Mesendoderm (in vitro differentiated cells): ENCODE data around the gene COA5.
A peak's percentile ranks its signal among the peaks of the same experiment; 100 is the strongest.

Experiments
- DNase-seq: peaks from one replicate; pipeline ENCODE4 v3.0.0; 2013
- H2AK5ac ChIP-seq: 2 replicates; pipeline ENCODE4 v1.6.1; 2013; ENCODE audit warnings: low read length, inconsistent platforms
- H2BK120ac ChIP-seq: 2 replicates; pipeline ENCODE4 v1.6.1; 2013; ENCODE audit warnings: low read depth, mild to moderate bottlenecking, low read length, moderate library complexity, mixed read lengths
- H2BK15ac ChIP-seq: replicated peaks from 2 replicates; pipeline ENCODE4 v1.6.1; 2013; ENCODE audit warnings: low read depth, mild to moderate bottlenecking, moderate library complexity
- H2BK5ac ChIP-seq: 2 replicates; pipeline ENCODE4 v1.6.1; 2013; ENCODE audit warnings: low read length, inconsistent platforms
- H3K18ac ChIP-seq: 2 replicates; pipeline ENCODE4 v1.6.1; 2013; ENCODE audit warnings: mild to moderate bottlenecking, low read length, mixed read lengths
- H3K23ac ChIP-seq: one replicate; pipeline ENCODE4 v1.6.1; 2013; ENCODE audit warnings: low read length
- H3K27ac ChIP-seq: 2 replicates; pipeline ENCODE4 v1.5.1; 2013; ENCODE audit warnings: low read depth, mild to moderate bottlenecking, inconsistent platforms, low read length, moderate library complexity
- H3K27me3 ChIP-seq: 2 replicates; pipeline ENCODE4 v1.6.1; 2013; ENCODE audit warnings: low read length, control low read depth, mild to moderate bottlenecking, inconsistent platforms; ENCODE audit not compliant: insufficient read depth, poor library complexity
- H3K36me3 ChIP-seq: 2 replicates; pipeline ENCODE4 v1.6.1; 2013; ENCODE audit warnings: low read length, inconsistent platforms; ENCODE audit not compliant: control insufficient read depth, insufficient read depth
- H3K4ac ChIP-seq: one replicate; pipeline ENCODE4 v1.6.1; 2013; ENCODE audit warnings: low read depth, mild to moderate bottlenecking, low read length, moderate library complexity
- H3K4me1 ChIP-seq: 2 replicates; pipeline ENCODE4 v1.6.1; 2013; ENCODE audit warnings: low read depth, low read length, inconsistent platforms; ENCODE audit not compliant: control insufficient read depth
- H3K4me2 ChIP-seq: 2 replicates; pipeline ENCODE4 v1.6.1; 2013; ENCODE audit warnings: low read length
- H3K4me3 ChIP-seq: 2 replicates; pipeline ENCODE4 v1.5.1; 2013; ENCODE audit warnings: mild to moderate bottlenecking, low read length
- H3K56ac ChIP-seq: one replicate; pipeline ENCODE4 v1.6.1; 2013; ENCODE audit warnings: low read length
- H3K79me1 ChIP-seq: 2 replicates; pipeline ENCODE4 v1.6.1; 2013; ENCODE audit warnings: low read length, inconsistent platforms
- H3K79me2 ChIP-seq: 2 replicates; pipeline ENCODE4 v1.6.1; 2013; ENCODE audit warnings: mild to moderate bottlenecking, low read length; ENCODE audit not compliant: control insufficient read depth, insufficient read depth
- H3K9ac ChIP-seq: 2 replicates; pipeline ENCODE4 v1.6.1; 2013; ENCODE audit warnings: low read length, inconsistent platforms
- H4K5ac ChIP-seq: one replicate; pipeline ENCODE4 v1.6.1; 2013; ENCODE audit warnings: low read length
- H4K8ac ChIP-seq: one replicate; pipeline ENCODE4 v1.6.1; 2013; ENCODE audit warnings: low read depth, mild to moderate bottlenecking, control low read depth, low read length, moderate library complexity
- WGBS: extraction: QIAGEN DNeasy Blood & Tissue Kit; methylation state at CpG from one replicate; pipeline ENCODE4 v1.1.7; 2013; ENCODE audit warnings: low lambda C conversion rate, missing lambda C conversion rate; ENCODE audit not compliant: insufficient coverage; ENCODE audit errors: extremely low coverage; 5-methylcytosine and 5-hydroxymethylcytosine counted together

The COA5 gene

GRCh38 chr2:98583276-98583675 lies 25.0 kb downstream of the COA5 start:
- Histone ChIP-seq H3K18ac (no peak overlapping the region), H2BK5ac (no peak overlapping the region), H2AK5ac (no peak overlapping the region), H3K27me3 (no peaks in the 10 kb centered on the region), H3K79me1 (no peaks in the 10 kb centered on the region), H3K4ac (no peak overlapping the region), H3K79me2 (no peaks in the 10 kb centered on the region), H4K5ac (no peak overlapping the region), H3K4me2 (no peak overlapping the region), H2BK120ac (no peak overlapping the region), H3K27ac (no peak overlapping the region), H3K36me3 (peaks cover 5% of the 10 kb centered on the region), H3K4me1 (no peaks in the 10 kb centered on the region), H2BK15ac (no peak overlapping the region), H3K23ac (no peak overlapping the region), H3K9ac (no peak overlapping the region), H3K4me3 (no peak overlapping the region), H4K8ac (no peak overlapping the region), H3K56ac (no peak overlapping the region)
- WGBS = no CpG with 5 or more reads among the region's 7 CpGs
- DNase-seq = no peak

GRCh38 chr2:98582523-98582922 lies 25.8 kb downstream of the COA5 start:
- DNase-seq = no peak
- Histone ChIP-seq H3K27me3 (no peaks in the 10 kb centered on the region), H3K9ac (no peak overlapping the region), H3K4me3 (no peak overlapping the region), H3K27ac (no peak overlapping the region), H3K56ac (no peak overlapping the region), H2BK120ac (no peak overlapping the region), H3K36me3 (peaks cover 5% of the 10 kb centered on the region), H3K4me2 (no peak overlapping the region), H3K4ac (no peak overlapping the region), H3K79me2 (no peaks in the 10 kb centered on the region), H3K18ac (no peak overlapping the region), H2BK5ac (no peak overlapping the region), H4K5ac (no peak overlapping the region), H2AK5ac (no peak overlapping the region), H3K4me1 (no peaks in the 10 kb centered on the region), H2BK15ac (no peak overlapping the region), H3K23ac (no peak overlapping the region), H4K8ac (no peak overlapping the region), H3K79me1 (no peaks in the 10 kb centered on the region)
- WGBS = no CpG with 5 or more reads among the region's 9 CpGs

DNA sequence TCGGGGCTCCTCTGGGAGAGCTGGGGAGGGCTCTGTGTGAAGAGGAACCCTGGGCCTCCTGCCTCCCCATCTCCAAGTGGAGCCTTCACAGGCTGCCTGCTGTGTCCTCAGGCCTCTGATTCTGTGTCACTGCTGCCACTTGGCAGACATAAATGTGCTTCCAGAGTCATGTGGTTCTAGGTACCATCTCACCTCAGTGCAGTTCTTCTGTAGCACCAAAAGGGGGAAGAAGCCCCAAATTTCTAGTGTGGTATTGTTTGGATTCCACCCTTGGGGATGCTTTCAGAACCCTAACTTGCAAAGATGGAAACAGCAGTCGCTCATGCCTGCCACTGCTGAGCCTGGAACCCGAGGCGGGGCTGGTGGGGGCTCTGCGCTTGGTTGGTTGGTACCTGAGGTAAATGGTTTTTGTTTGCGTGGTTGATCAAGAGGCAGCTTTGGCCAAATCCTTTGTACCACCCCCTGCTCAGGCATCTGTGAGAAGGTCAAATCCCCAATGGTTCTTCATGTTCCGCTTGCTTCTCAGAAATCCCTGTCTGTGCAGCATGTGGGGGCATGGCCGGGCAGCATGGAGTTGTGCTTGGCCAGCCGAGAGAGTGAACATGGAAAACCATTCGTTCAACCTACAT lies 27.5 kb downstream of the COA5 start:
- H3K18ac ChIP-seq = no peak overlapping the region
- H3K4me1 ChIP-seq = no peaks in the 10 kb centered on the region
- H4K8ac ChIP-seq = no peak overlapping the region
- H3K27ac ChIP-seq = no peak overlapping the region
- H4K5ac ChIP-seq = no peak overlapping the region
- no peak overlapping the region for H3K4me3 ChIP-seq
- H3K56ac ChIP-seq = no peak overlapping the region
- H3K4me2 ChIP-seq = no peak overlapping the region
- no peak overlapping the region for H2AK5ac ChIP-seq
- no peak overlapping the region for H3K4ac ChIP-seq
- no peak overlapping the region for H2BK5ac ChIP-seq
- no peaks in the 10 kb centered on the region for H3K27me3 ChIP-seq
- H3K23ac ChIP-seq = no peak overlapping the region
- H3K36me3 ChIP-seq = peaks cover 5% of the 10 kb centered on the region
- no peaks in the 10 kb centered on the region for H3K79me2 ChIP-seq
- WGBS = no CpG with 5 or more reads among the region's 10 CpGs
- no peak overlapping the region for H2BK15ac ChIP-seq
- H3K9ac ChIP-seq = no peak overlapping the region
- H2BK120ac ChIP-seq = no peak overlapping the region
- DNase-seq = peak; percentile 22
- no peaks in the 10 kb centered on the region for H3K79me1 ChIP-seq

- Histone ChIP-seq H3K4me1 (no peaks in the 10 kb centered on the region), H4K8ac (no peak overlapping the region), H3K27ac (no peak overlapping the region), H2BK5ac (no peak overlapping the region), H3K4me3 (no peak overlapping the region), H3K23ac (no peak overlapping the region), H3K56ac (no peak overlapping the region), H3K27me3 (no peaks in the 10 kb centered on the region), H3K9ac (no peak overlapping the region), H3K18ac (no peak overlapping the region), H2AK5ac (no peak overlapping the region), H3K79me2 (no peaks in the 10 kb centered on the region), H3K36me3 (peaks cover 5% of the 10 kb centered on the region), H2BK120ac (no peak overlapping the region), H3K4me2 (no peak overlapping the region), H4K5ac (no peak overlapping the region), H3K79me1 (no peaks in the 10 kb centered on the region), H3K4ac (no peak overlapping the region), H2BK15ac (no peak overlapping the region)
- no CpG with 5 or more reads among the region's 7 CpGs for WGBS
- no peak for DNase-seq
These were observed 28.4 kb downstream of the COA5 start for GRCh38 chr2:98579926-98580325.

DNA sequence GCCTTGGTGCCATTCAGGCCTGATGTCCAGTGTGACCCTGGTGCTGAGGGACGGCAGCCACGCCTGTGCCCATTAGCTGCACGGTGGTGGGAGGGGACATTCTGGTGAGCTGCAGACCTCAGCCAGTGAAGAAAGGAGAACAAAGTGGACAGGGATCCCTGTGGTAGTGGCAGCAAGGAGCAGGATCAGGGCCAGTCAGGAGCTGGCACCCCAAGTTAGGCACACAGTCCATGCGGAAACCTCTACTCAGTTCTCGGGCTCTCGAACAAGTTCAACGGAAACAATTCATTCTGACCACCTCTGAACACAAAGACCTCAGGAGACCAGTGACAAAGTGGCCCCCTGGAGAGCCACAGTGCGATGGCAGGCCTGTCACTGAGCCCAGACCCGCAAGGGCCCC lies 30.1 kb downstream of the COA5 start:
- Histone ChIP-seq H3K9ac (no peak overlapping the region), H4K8ac (no peak overlapping the region)

DNA sequence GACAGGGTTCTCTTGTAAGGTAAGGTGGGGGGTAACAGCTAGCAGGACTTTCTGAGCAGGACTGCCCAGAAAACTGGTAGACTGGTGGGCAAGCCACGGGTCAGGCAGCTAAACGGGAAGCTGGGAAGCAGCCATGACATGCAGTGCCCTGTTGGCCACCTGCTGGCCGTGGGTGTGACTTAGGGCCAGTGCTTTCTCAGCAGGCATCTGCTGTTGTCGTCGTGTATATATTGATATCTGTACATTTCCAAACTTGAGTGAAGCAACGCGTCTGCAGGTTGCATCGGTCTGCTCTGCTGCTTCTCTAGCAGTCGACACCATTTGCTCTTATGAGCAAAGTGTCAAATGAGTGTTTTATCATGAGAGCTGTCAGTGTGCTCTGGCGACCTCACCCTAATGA lies 31.0 kb downstream of the COA5 start:
- no peak overlapping the region for H3K56ac ChIP-seq
- no peaks in the 10 kb centered on the region for H3K4me1 ChIP-seq
- no peak overlapping the region for H2BK5ac ChIP-seq
- H2AK5ac ChIP-seq = no peak overlapping the region
- H4K5ac ChIP-seq = no peak overlapping the region
- H3K36me3 ChIP-seq = peaks cover 4% of the 10 kb centered on the region
- H3K4ac ChIP-seq = no peak overlapping the region
- no peak overlapping the region for H3K23ac ChIP-seq
- H3K4me2 ChIP-seq = no peak overlapping the region
- H4K8ac ChIP-seq = no peak overlapping the region
- no peak overlapping the region for H3K4me3 ChIP-seq
- H3K9ac ChIP-seq = no peak overlapping the region
- H3K27ac ChIP-seq = no peak overlapping the region
- no peak overlapping the region for H3K18ac ChIP-seq
- no peak overlapping the region for H2BK15ac ChIP-seq
- no CpG with 5 or more reads among the region's 10 CpGs for WGBS
- no peak for DNase-seq
- no peaks in the 10 kb centered on the region for H3K27me3 ChIP-seq
- H3K79me2 ChIP-seq = no peaks in the 10 kb centered on the region
- H2BK120ac ChIP-seq = no peak overlapping the region
- no peaks in the 10 kb centered on the region for H3K79me1 ChIP-seq

More for the DNA sequence above, 30.1 kb downstream of the COA5 start:
- Histone ChIP-seq H3K4me2 (no peak overlapping the region), H3K27ac (no peak overlapping the region), H3K4me1 (no peaks in the 10 kb centered on the region), H3K18ac (no peak overlapping the region), H3K4ac (no peak overlapping the region), H3K79me1 (no peaks in the 10 kb centered on the region), H3K27me3 (no peaks in the 10 kb centered on the region), H3K23ac (no peak overlapping the region), H3K36me3 (peaks cover 4% of the 10 kb centered on the region), H2BK15ac (no peak overlapping the region), H2BK5ac (no peak overlapping the region), H2AK5ac (no peak overlapping the region), H3K4me3 (no peak overlapping the region), H3K79me2 (no peaks in the 10 kb centered on the region), H2BK120ac (no peak overlapping the region), H4K5ac (no peak overlapping the region), H3K56ac (no peak overlapping the region)
- WGBS = no CpG with 5 or more reads among the region's 9 CpGs
- DNase-seq = no peak
